GM23338 (cell line): ENCODE results near the gene ASPHD2. TPM values are rescaled to one million over a fixed set of nuclear protein-coding genes. Genes with fewer than 3 reads are reported as not detected.

Experiments
- ATAC-seq: fragments of 200-7000 bp; cut with Tn5 transposase; 3 replicates; pipeline ENCODE4 v1.9.1; 2020
- DNase-seq: peaks from one replicate; pipeline ENCODE4 v3.0.0-alpha.2; 2015; ENCODE audit warnings: low spot score
- H2AFZ ChIP-seq: fragments of 200-600 bp; sonication (generic); 2 replicates; pipeline ENCODE4 v1.8.0; 2016; ENCODE audit warnings: antibody characterized with exemption, mild to moderate bottlenecking, moderate library complexity
- H3F3A ChIP-seq: fragments of 200-600 bp; sonication (generic); replicated peaks from 2 replicates; pipeline ENCODE4 v1.8.0; 2017; ENCODE audit warnings: antibody characterized with exemption, mixed run types, low read depth
- H3K27ac ChIP-seq: fragments of 200-600 bp; sonication (generic); 2 replicates; pipeline ENCODE4 v1.6.1; 2016; ENCODE audit warnings: low read depth
- H3K27me3 ChIP-seq: fragments of 200-600 bp; sonication (generic); 2 replicates; pipeline ENCODE4 v1.8.0; 2016; ENCODE audit warnings: mild to moderate bottlenecking, mixed run types, moderate library complexity; ENCODE audit not compliant: insufficient read depth
- H3K36me3 ChIP-seq: fragments of 200-600 bp; sonication (generic); 2 replicates; pipeline ENCODE4 v1.8.0; 2016; ENCODE audit warnings: mild to moderate bottlenecking; ENCODE audit not compliant: insufficient read depth
- H3K4me1 ChIP-seq: fragments of 200-600 bp; sonication (generic); 2 replicates; pipeline ENCODE4 v1.8.0; 2016; ENCODE audit warnings: mild to moderate bottlenecking, moderate library complexity; ENCODE audit not compliant: insufficient read depth
- H3K4me2 ChIP-seq: fragments of 200-600 bp; sonication (generic); 2 replicates; pipeline ENCODE4 v1.7.1; 2017; ENCODE audit warnings: mixed run types
- H3K4me3 ChIP-seq: fragments of 200-600 bp; sonication (generic); 2 replicates; pipeline ENCODE4 v1.6.1; 2016; ENCODE audit warnings: mixed run types
- H3K79me2 ChIP-seq: fragments of 200-600 bp; sonication (generic); replicated peaks from 2 replicates; pipeline ENCODE4 v1.8.0; 2017; ENCODE audit warnings: mild to moderate bottlenecking; ENCODE audit not compliant: insufficient read depth
- H3K9me2 ChIP-seq: fragments of 200-600 bp; sonication (generic); 2 replicates; pipeline ENCODE4 v1.8.0; 2017; ENCODE audit not compliant: insufficient read depth
- H4K20me1 ChIP-seq: fragments of 200-600 bp; sonication (generic); replicated peaks from 2 replicates; pipeline ENCODE4 v1.8.0; 2017; ENCODE audit warnings: mild to moderate bottlenecking; ENCODE audit not compliant: insufficient read depth
- H3K27ac Mint-ChIP-seq: 2 replicates; pipeline ENCODE4 v1.8.0; 2020; ENCODE audit warnings: inconsistent platforms, mild to moderate bottlenecking, moderate library complexity, mixed read lengths
- H3K27me3 Mint-ChIP-seq: 3 replicates; pipeline ENCODE4 v1.8.0; 2022; ENCODE audit warnings: low read depth, mild to moderate bottlenecking, moderate library complexity, mixed read lengths, inconsistent platforms; ENCODE audit not compliant: insufficient read depth, poor library complexity
- H3K36me3 Mint-ChIP-seq: 3 replicates; pipeline ENCODE4 v1.8.0; 2021; ENCODE audit warnings: low read depth, mild to moderate bottlenecking, inconsistent platforms, moderate library complexity, mixed read lengths
- H3K4me1 Mint-ChIP-seq: 3 replicates; pipeline ENCODE4 v1.8.0; 2020; ENCODE audit warnings: mild to moderate bottlenecking, inconsistent platforms, mixed read lengths
- H3K4me3 Mint-ChIP-seq: 3 replicates; pipeline ENCODE4 v1.8.0; 2021; ENCODE audit warnings: moderate library complexity, mild to moderate bottlenecking, inconsistent platforms, mixed read lengths
- H3K9me3 Mint-ChIP-seq: 3 replicates; pipeline ENCODE4 v1.8.0; 2020; ENCODE audit warnings: moderate library complexity, mild to moderate bottlenecking, inconsistent platforms, mixed read lengths
- CREB1 ChIP-seq: fragments of 250-450 bp; sonication (Bioruptor Pico); IDR thresholded peaks from 2 replicates; pipeline ENCODE4 v1.5.0; 2020; ENCODE audit warnings: low read depth, mild to moderate bottlenecking, moderate library complexity
- EZH2 ChIP-seq: fragments of 200-600 bp; sonication (generic); IDR thresholded peaks from one replicate; pipeline ENCODE4 v1.8.0; 2017; ENCODE audit warnings: antibody characterized with exemption, mild to moderate bottlenecking, low read depth; ENCODE audit not compliant: unreplicated experiment
- EZH2phosphoT487 ChIP-seq: fragments of 200-600 bp; sonication (generic); IDR thresholded peaks from one replicate; pipeline ENCODE4 v1.8.1; 2018; ENCODE audit warnings: antibody characterized with exemption; ENCODE audit not compliant: unreplicated experiment
- REST ChIP-seq: IDR thresholded peaks from one replicate; pipeline ENCODE4 v1.6.1; 2018; ENCODE audit warnings: antibody characterized with exemption; ENCODE audit not compliant: unreplicated experiment
- STAT1 ChIP-seq: IDR thresholded peaks from one replicate; pipeline ENCODE4 v1.6.1; 2016; ENCODE audit warnings: antibody characterized with exemption; ENCODE audit not compliant: unreplicated experiment
- ZNF462 ChIP-seq: fragments of 250-450 bp; sonication (Bioruptor Pico); IDR thresholded peaks from 2 replicates; pipeline ENCODE4 v1.5.0; 2020; ENCODE audit warnings: mild to moderate bottlenecking, moderate library complexity
- polyA plus RNA-seq: library from polyadenylated mRNA; unstranded; fragments of >200 nt; fragmentation: Nextera tagmentation; extraction: Ambion mirVana; gene quantifications from 2 replicates; pipeline ENCODE4 v1.2.1, GENCODE V29; 2016
- total RNA-seq: library from RNA; depleted of rRNA; stranded (reverse); fragments of >200 nt; shearing (Covaris generic); gene quantifications from 2 replicates; pipeline ENCODE4 v1.2.3, GENCODE V29; 2014

Gene ASPHD2
- total and polyA plus RNA-seq, 2 experiments from 2014 or later, result 6.0 to 9.3 TPM

- TF ChIP-seq ZNF462, result no peak
- no peak for TF ChIP-seq EZH2phosphoT487
- no peak for TF ChIP-seq STAT1
- TF ChIP-seq REST, result no peak
- no peak for TF ChIP-seq CREB1 (CRISPR knock-in tag)
Observed at GRCh38 chr22:26383968-26384556, 45.0 kb upstream of the ASPHD2 start (continued).

- Histone ChIP-seq H2AFZ (no peak overlapping the region), H3K4me3 (no peak overlapping the region), H3K4me1 (peaks cover 9% of the 10 kb centered on the region; the same call in 1 of the 2 replicates), H3K27ac (no peak overlapping the region), H3K27me3 (no peaks in the 10 kb centered on the region), H3K36me3 (no peaks in the 10 kb centered on the region), H3F3A (no peaks in the 10 kb centered on the region), H3K4me2 (no peak overlapping the region), H4K20me1 (no peaks in the 10 kb centered on the region; the same call in 1 of the 2 replicates), H3K9me2 (0 out of 2 replicates have a peak, but pooled peaks cover 7% of the 10 kb centered on the region), H3K79me2 (no peaks in the 10 kb centered on the region)
- DNase-seq (no peak), ATAC-seq (no peak)
- H3K27me3 Mint-ChIP-seq, result no peaks in the 10 kb centered on the region
- H3K27ac Mint-ChIP-seq, result no peak overlapping the region
- no peaks in the 10 kb centered on the region; the same call in 2 of the 3 replicates for H3K9me3 Mint-ChIP-seq
- H3K4me3 Mint-ChIP-seq, result no peak overlapping the region
- peaks cover 8% of the 10 kb centered on the region; the same call in 2 of the 3 replicates for H3K4me1 Mint-ChIP-seq
- H3K36me3 Mint-ChIP-seq, result no peaks in the 10 kb centered on the region
- no peak for TF ChIP-seq EZH2
Observed at GRCh38 chr22:26385164-26385563, 43.9 kb upstream of the ASPHD2 start.
